ENCODE measurements around the gene EMC10.

The EMC10 gene

DNA sequence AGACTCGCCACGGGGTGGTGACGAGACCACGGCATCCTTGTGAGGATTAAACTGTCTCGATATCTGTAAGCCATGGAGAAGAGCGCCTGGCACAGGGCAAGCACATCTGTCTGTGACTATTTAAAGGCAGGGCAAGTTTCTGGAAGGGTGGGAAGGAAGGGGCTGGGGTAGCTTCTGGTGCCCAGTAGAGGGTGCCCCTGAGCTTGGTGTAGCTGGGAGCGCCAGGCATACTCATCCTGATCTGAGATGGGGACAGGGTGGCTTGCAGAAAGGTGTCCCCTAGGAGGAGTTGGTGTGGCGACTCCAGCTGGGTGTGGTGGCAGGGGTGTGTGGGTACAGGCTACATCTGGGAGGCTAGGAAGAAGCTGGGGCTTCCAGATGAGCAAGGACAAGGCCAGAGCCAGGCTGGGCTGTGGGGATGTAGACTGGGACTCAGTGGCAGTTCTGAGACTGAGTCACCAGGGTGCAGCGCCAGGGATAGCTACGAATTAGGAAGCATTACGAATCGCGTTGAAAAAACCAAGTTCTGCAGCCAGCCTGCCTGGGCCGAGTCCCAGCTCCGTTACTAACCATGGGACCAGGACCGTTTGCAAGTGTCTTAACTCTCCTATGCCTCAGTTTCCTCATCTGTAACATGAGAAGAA, 60.5 kb downstream of the EMC10 start:
- Histone ChIP-seq H3K4me1 (ENCODE audit: control insufficient read depth, low read length) (no peaks in the 10 kb centered on the region), H3K36me3 (ENCODE audit: control insufficient read depth, low read length) (no peaks in the 10 kb centered on the region), H3K4me3 (ENCODE audit: low read length) (no peak overlapping the region), H3K27ac (ENCODE audit: low read depth, low read length) (no peak overlapping the region), H3K79me2 (ENCODE audit: control insufficient read depth, low read length) (no peaks in the 10 kb centered on the region), H3K9me3 (ENCODE audit: control insufficient read depth, insufficient read depth, low read length) (peaks cover 11% of the 10 kb centered on the region), H3F3A (ENCODE audit: control insufficient read depth, insufficient read depth) (no peaks in the 10 kb centered on the region), H4K20me1 (ENCODE audit: control insufficient read depth, insufficient read depth, low read depth, low read length) (no peaks in the 10 kb centered on the region), H3K27me3 (ENCODE audit: control insufficient read depth, low read length) (peaks cover 3% of the 10 kb centered on the region; the same call in 1 of the 2 replicates), H3K4me2 (ENCODE audit: low read length) (no peak overlapping the region), H3K9me2 (replicated peaks; ENCODE audit: control insufficient read depth, low read length) (no peaks in the 10 kb centered on the region)
- TF ChIP-seq, protein P1, sequence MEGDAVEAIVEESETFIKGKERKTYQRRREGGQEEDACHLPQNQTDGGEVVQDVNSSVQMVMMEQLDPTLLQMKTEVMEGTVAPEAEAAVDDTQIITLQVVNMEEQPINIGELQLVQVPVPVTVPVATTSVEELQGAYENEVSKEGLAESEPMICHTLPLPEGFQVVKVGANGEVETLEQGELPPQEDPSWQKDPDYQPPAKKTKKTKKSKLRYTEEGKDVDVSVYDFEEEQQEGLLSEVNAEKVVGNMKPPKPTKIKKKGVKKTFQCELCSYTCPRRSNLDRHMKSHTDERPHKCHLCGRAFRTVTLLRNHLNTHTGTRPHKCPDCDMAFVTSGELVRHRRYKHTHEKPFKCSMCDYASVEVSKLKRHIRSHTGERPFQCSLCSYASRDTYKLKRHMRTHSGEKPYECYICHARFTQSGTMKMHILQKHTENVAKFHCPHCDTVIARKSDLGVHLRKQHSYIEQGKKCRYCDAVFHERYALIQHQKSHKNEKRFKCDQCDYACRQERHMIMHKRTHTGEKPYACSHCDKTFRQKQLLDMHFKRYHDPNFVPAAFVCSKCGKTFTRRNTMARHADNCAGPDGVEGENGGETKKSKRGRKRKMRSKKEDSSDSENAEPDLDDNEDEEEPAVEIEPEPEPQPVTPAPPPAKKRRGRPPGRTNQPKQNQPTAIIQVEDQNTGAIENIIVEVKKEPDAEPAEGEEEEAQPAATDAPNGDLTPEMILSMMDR (IDR thresholded peaks at IDR 0.05; ENCODE audit: low read depth, low read length, poor library complexity, severe bottlenecking), result no peak
- no peak for TF ChIP-seq EZH2phosphoT487 (IDR thresholded peaks at IDR 0.05; ENCODE audit: borderline replicate concordance, low read length)

DNA sequence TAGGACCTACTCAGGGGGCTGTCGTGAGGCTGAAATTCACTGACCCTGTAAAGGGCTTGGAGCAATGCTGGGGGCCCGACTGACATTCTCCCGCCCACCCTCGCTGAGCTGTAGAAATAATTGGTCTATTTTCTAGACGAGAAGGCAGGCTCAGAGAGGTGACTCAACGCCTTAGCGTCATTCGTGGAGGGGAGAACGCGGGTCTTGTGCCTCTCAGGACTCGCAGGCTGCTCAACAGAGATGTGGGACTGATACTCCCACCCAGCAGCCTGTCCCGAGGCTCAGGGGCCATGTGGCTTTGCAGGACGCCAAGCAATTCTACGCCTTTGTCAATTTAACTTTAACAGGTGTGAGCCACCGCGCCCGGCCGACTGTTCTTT, 61.0 kb downstream of the EMC10 start:
- Histone ChIP-seq H3K4me3 (ENCODE audit: low read length) (no peak overlapping the region), H3K79me2 (ENCODE audit: control insufficient read depth, low read length) (no peaks in the 10 kb centered on the region)
- TF ChIP-seq, protein P1 (IDR thresholded peaks at IDR 0.05; ENCODE audit: low read depth, low read length, poor library complexity, severe bottlenecking), result no peak
- no peak for TF ChIP-seq EZH2phosphoT487 (IDR thresholded peaks at IDR 0.05; ENCODE audit: borderline replicate concordance, low read length)

DNA sequence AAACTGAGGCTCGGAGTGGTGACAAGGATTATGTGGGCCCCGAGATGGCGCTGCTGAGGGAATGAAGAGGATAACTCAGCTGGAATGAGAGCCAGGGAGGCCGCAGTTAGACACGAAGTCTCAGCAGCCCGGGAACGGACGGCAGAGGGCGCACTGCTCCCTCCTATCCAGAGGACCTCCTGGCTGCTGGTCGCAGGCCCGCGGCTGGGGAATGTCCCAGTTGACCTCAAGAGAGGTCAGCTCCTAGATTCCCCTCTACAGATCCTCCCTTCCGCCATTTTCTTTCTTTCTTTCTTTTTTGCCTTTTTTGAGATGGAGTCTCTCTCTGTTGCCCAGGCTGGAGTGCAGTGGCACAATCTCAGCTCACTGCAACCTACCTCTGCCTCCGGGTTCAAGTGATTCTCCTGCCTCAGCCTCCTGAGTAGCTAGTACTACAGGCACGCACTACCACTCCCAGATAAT, 61.5 kb downstream of the EMC10 start:
- no peak for TF ChIP-seq EZH2phosphoT487 (IDR thresholded peaks at IDR 0.05; ENCODE audit: borderline replicate concordance, low read length)
- TF ChIP-seq, protein P1 (IDR thresholded peaks at IDR 0.05; ENCODE audit: low read depth, low read length, poor library complexity, severe bottlenecking), result peak; percentile 94
- H3K36me3 ChIP-seq (ENCODE audit: control insufficient read depth, low read length), result no peaks in the 10 kb centered on the region
- H4K20me1 ChIP-seq (ENCODE audit: control insufficient read depth, insufficient read depth, low read depth, low read length), result no peaks in the 10 kb centered on the region
- peaks cover 3% of the 10 kb centered on the region; the same call in 1 of the 2 replicates for H3K27me3 ChIP-seq (ENCODE audit: control insufficient read depth, low read length)
- no peaks in the 10 kb centered on the region for H3K9me2 ChIP-seq (replicated peaks; ENCODE audit: control insufficient read depth, low read length)
- H3K9me3 ChIP-seq (ENCODE audit: control insufficient read depth, insufficient read depth, low read length), result peaks cover 6% of the 10 kb centered on the region
- no peak overlapping the region for H3K27ac ChIP-seq (ENCODE audit: low read depth, low read length)
- H3K79me2 ChIP-seq (ENCODE audit: control insufficient read depth, low read length), result no peaks in the 10 kb centered on the region
- H3F3A ChIP-seq (ENCODE audit: control insufficient read depth, insufficient read depth), result no peaks in the 10 kb centered on the region
- no peaks in the 10 kb centered on the region for H3K4me1 ChIP-seq (ENCODE audit: control insufficient read depth, low read length)
- no peak overlapping the region for H3K4me3 ChIP-seq (ENCODE audit: low read length)
- H3K4me2 ChIP-seq (ENCODE audit: low read length), result no peak overlapping the region

More for the DNA sequence above, 61.0 kb downstream of the EMC10 start:
- Histone ChIP-seq H4K20me1 (ENCODE audit: control insufficient read depth, insufficient read depth, low read depth, low read length) (no peaks in the 10 kb centered on the region), H3F3A (ENCODE audit: control insufficient read depth, insufficient read depth) (no peaks in the 10 kb centered on the region), H3K9me3 (ENCODE audit: control insufficient read depth, insufficient read depth, low read length) (peaks cover 11% of the 10 kb centered on the region), H3K4me1 (ENCODE audit: control insufficient read depth, low read length) (no peaks in the 10 kb centered on the region), H3K9me2 (replicated peaks; ENCODE audit: control insufficient read depth, low read length) (no peaks in the 10 kb centered on the region), H3K27me3 (ENCODE audit: control insufficient read depth, low read length) (peaks cover 3% of the 10 kb centered on the region; the same call in 1 of the 2 replicates), H3K36me3 (ENCODE audit: control insufficient read depth, low read length) (no peaks in the 10 kb centered on the region), H3K27ac (ENCODE audit: low read depth, low read length) (no peak overlapping the region), H3K4me2 (ENCODE audit: low read length) (no peak overlapping the region)
